HG03045 (cell line): Measurements from ENCODE around the gene CCL19.
"Not testable (repeated sequence)": the region's sequence is repeated elsewhere in the genome, so short reads cannot be mapped to it uniquely, and the experiment has no call there.

Source experiments
- ATAC-seq: cut with Tn5 transposase; IDR thresholded peaks from one replicate; pipeline ENCODE4 v1.9.1; 2021; ENCODE audit warnings: mild to moderate bottlenecking, moderate library complexity; ENCODE audit not compliant: unreplicated experiment

Gene CCL19

GRCh38 chr9:34690983-34691935 lies at the start of gene CCL19:
Gene CCL19, minus strand, starts transcription at chr9:34691276. Its CDS starts 137 bp downstream, at chr9:34691139.
- ATAC-seq = no peak

- not testable (repeated sequence) for ATAC-seq
Observed at GRCh38 chr9:34740176-34740575, 49.1 kb upstream of the CCL19 start.

- no peak for ATAC-seq
Observed at GRCh38 chr9:34737677-34738260, 46.7 kb upstream of the CCL19 start.

- no peak for ATAC-seq
Observed at GRCh38 chr9:34734720-34735119, 43.6 kb upstream of the CCL19 start.

- ATAC-seq = no peak
Observed at GRCh38 chr9:34732886-34733285, 41.8 kb upstream of the CCL19 start.

- no peak for ATAC-seq
Observed at GRCh38 chr9:34732478-34732877, 41.4 kb upstream of the CCL19 start.

GRCh38 chr9:34723141-34723540 lies 32.1 kb upstream of the CCL19 start:
- ATAC-seq = no peak

- ATAC-seq = not testable (repeated sequence)
Observed at GRCh38 chr9:34719769-34720025, 28.6 kb upstream of the CCL19 start.

- ATAC-seq = no peak
Observed at GRCh38 chr9:34719021-34719768, 28.1 kb upstream of the CCL19 start.

- ATAC-seq = no peak
Observed at GRCh38 chr9:34717996-34718614, 27.0 kb upstream of the CCL19 start.

- ATAC-seq = no peak
Observed at GRCh38 chr9:34716711-34717110, 25.6 kb upstream of the CCL19 start.

- no peak for ATAC-seq
Observed at GRCh38 chr9:34715639-34716215, 24.7 kb upstream of the CCL19 start.

GRCh38 chr9:34714007-34714406 lies 22.9 kb upstream of the CCL19 start:
- ATAC-seq = no peak

- ATAC-seq = no peak
Observed at GRCh38 chr9:34712140-34712539, 21.1 kb upstream of the CCL19 start.

- ATAC-seq = no peak
Observed at GRCh38 chr9:34710023-34710422, 18.9 kb upstream of the CCL19 start, which contains the start of gene CCL21. Gene CCL21, minus strand, starts transcription at chr9:34710136. Its CDS starts 70 bp downstream, at chr9:34710066.

- no peak for ATAC-seq
Observed at GRCh38 chr9:34709196-34709978, 18.3 kb upstream of the CCL19 start.

- no peak for ATAC-seq
Observed at GRCh38 chr9:34707130-34707529, 16.1 kb upstream of the CCL19 start.

GRCh38 chr9:34701769-34702736 lies 11.0 kb upstream of the CCL19 start:
- peak; percentile 69 for ATAC-seq
